Fibroblast of lung (primary cell): ENCODE results near the gene FUOM. TPM values are rescaled to one million over a fixed set of nuclear protein-coding genes. Genes with fewer than 3 reads are reported as not detected.

Source experiments
- DNase-seq, 2 donors: peaks; one replicate each; pipeline versions ENCODE4 v3.0.0 to v3.0.0-alpha.2; 2010; ENCODE audit warnings: low read depth in 2 of 2
- H2AFZ ChIP-seq: 2 replicates; pipeline ENCODE4 v1.5.1; 2012; ENCODE audit warnings: low read length, control low read depth, inconsistent platforms
- H3K27ac ChIP-seq: 2 replicates; pipeline ENCODE4 v1.5.1; 2011; ENCODE audit warnings: low read length, control low read depth; ENCODE audit not compliant: insufficient read depth
- H3K27me3 ChIP-seq: 2 replicates; pipeline ENCODE4 v1.5.1; 2011; ENCODE audit warnings: mild to moderate bottlenecking, low read length; ENCODE audit not compliant: control insufficient read depth, insufficient read depth
- H3K36me3 ChIP-seq: 2 replicates; pipeline ENCODE4 v1.5.1; 2011; ENCODE audit warnings: low read length; ENCODE audit not compliant: control insufficient read depth, insufficient read depth
- H3K4me1 ChIP-seq: 2 replicates; pipeline ENCODE4 v1.5.1; 2011; ENCODE audit warnings: low read length; ENCODE audit not compliant: control insufficient read depth, insufficient read depth; ENCODE audit errors: extremely low read depth
- H3K4me2 ChIP-seq: 2 replicates; pipeline ENCODE4 v1.5.1; 2011; ENCODE audit warnings: low read length, control low read depth; ENCODE audit not compliant: insufficient read depth; ENCODE audit errors: extremely low read depth
- H3K4me3 ChIP-seq, 4 experiments: fragments of 200-600 bp in 1 of 4; sonication (generic) in 1 of 4; replicated peaks in 1 of 4; 2 replicates each; pipeline ENCODE4 v1.5.1; 2011 to 2016; ENCODE audit warnings: low read length in 4 of 4, low read depth in 3 of 4, mild to moderate bottlenecking in 3 of 4, control low read depth in 2 of 4, inconsistent platforms in 1 of 4, mixed read lengths in 1 of 4; ENCODE audit not compliant: insufficient read depth in 1 of 4; ENCODE audit errors: control extremely low read depth in 1 of 4
- H3K79me2 ChIP-seq: 2 replicates; pipeline ENCODE4 v1.5.1; 2012; ENCODE audit warnings: mild to moderate bottlenecking, low read length, inconsistent platforms; ENCODE audit not compliant: control insufficient read depth, insufficient read depth
- H3K9ac ChIP-seq: 2 replicates; pipeline ENCODE4 v1.5.1; 2011; ENCODE audit warnings: mild to moderate bottlenecking, low read length, control low read depth; ENCODE audit not compliant: insufficient read depth
- H3K9me3 ChIP-seq: 2 replicates; pipeline ENCODE4 v1.5.1; 2012; ENCODE audit warnings: low read depth, low read length; ENCODE audit not compliant: control insufficient read depth, insufficient read depth
- H4K20me1 ChIP-seq: 2 replicates; pipeline ENCODE4 v1.5.1; 2011; ENCODE audit warnings: low read length; ENCODE audit not compliant: control insufficient read depth, insufficient read depth; ENCODE audit errors: extremely low read depth
- CTCF ChIP-seq, 2 donors: IDR thresholded peaks in 1 of 2; conservative IDR thresholded peaks in 1 of 2; 1 replicate in 1 of 2; 2 replicates in 1 of 2; pipeline ENCODE4 v1.5.1; 2011 to 2012; ENCODE audit warnings: low read length in 2 of 2, control low read depth in 1 of 2, inconsistent platforms in 1 of 2, low read depth in 1 of 2, mild to moderate bottlenecking in 1 of 2
- EZH2 ChIP-seq: IDR thresholded peaks from 2 replicates; pipeline ENCODE4 v1.5.1; 2012; ENCODE audit warnings: low read length, control low read depth, mild to moderate bottlenecking; ENCODE audit errors: missing control alignments
- polyA plus RNA-seq, 2 donors: library from polyadenylated mRNA; depleted of rRNA in 1 of 2; stranded (reverse) in 1 of 2; unstranded in 1 of 2; fragments of >200 nt; gene quantifications; 2 replicates each; pipeline ENCODE4 v1.2.1, GENCODE V29; 2011 to 2012; ENCODE audit warnings: missing spikeins in 1 of 2
- total RNA-seq: library from RNA; depleted of rRNA; stranded (reverse); fragments of >200 nt; gene quantifications from 2 replicates; pipeline ENCODE4 v1.2.1, GENCODE V29; 2014

Gene FUOM
- total and polyA plus RNA-seq, 2 donors (not counting 1 experiment from before 2014, with no cell fraction given) = 14.2 to 15.0 TPM

- Histone ChIP-seq H3K9me3 (no peaks in the 10 kb centered on the region), H3K79me2 (no peaks in the 10 kb centered on the region), H3K4me2 (no peak overlapping the region), H3K4me1 (peaks cover 2% of the 10 kb centered on the region), H3K27me3 (peaks cover 37% of the 10 kb centered on the region), H3K36me3 (no peaks in the 10 kb centered on the region), H3K9ac (no peak overlapping the region), H2AFZ (no peak overlapping the region), H3K4me3 (no peak overlapping the region), H3K27ac (no peak overlapping the region), H4K20me1 (no peaks in the 10 kb centered on the region)
- no peak for TF ChIP-seq EZH2
- TF ChIP-seq CTCF (conservative IDR thresholded peaks at IDR 0.05 in 1 of 2, IDR thresholded peaks at IDR 0.05 in 1 of 2; ENCODE audit: low read depth in 1 of 2, low read length in 2 of 2) = no peak
- no peak for DNase-seq
Observed at GRCh38 chr10:133332936-133333699, 24.7 kb downstream of the FUOM start.

- Histone ChIP-seq H3K9ac (peak overlapping the region; percentile 2), H3K79me2 (no peaks in the 10 kb centered on the region), H3K27ac (no peak overlapping the region), H3K4me1 (peaks cover 9% of the 10 kb centered on the region), H4K20me1 (no peaks in the 10 kb centered on the region), H3K4me3 (peak overlapping the region in 2 of 4 experiments; percentile 10 to 39), H2AFZ (no peak overlapping the region), H3K4me2 (peak overlapping the region; percentile 81), H3K9me3 (no peaks in the 10 kb centered on the region), H3K27me3 (peaks cover 28% of the 10 kb centered on the region), H3K36me3 (no peaks in the 10 kb centered on the region)
- DNase-seq = peak; percentile 79 to 84
- TF ChIP-seq EZH2 (no peak), CTCF (conservative IDR thresholded peaks at IDR 0.05 in 1 of 2, IDR thresholded peaks at IDR 0.05 in 1 of 2; ENCODE audit: low read depth in 1 of 2, low read length in 2 of 2) (peak; percentile 78 to 83)
Observed at GRCh38 chr10:133329491-133330202, 28.2 kb downstream of the FUOM start.
